WERI-Rb-1 (cell line): ENCODE data around the gene TRAPPC2.
A peak's percentile ranks its signal among the peaks of the same experiment; 100 is the strongest.

Source experiments
- DNase-seq: peaks from one replicate; pipeline ENCODE4 v3.0.0-alpha.2; 2020
- H3K27ac ChIP-seq: fragments of 250-450 bp; sonication (Bioruptor Pico); 2 replicates; pipeline ENCODE4 v1.5.1; 2020; ENCODE audit warnings: mild to moderate bottlenecking, moderate library complexity
- H3K27me3 ChIP-seq: fragments of 250-450 bp; sonication (Bioruptor Pico); 2 replicates; pipeline ENCODE4 v1.5.1; 2021; ENCODE audit warnings: mild to moderate bottlenecking, low read depth, moderate library complexity; ENCODE audit not compliant: insufficient read depth, severe bottlenecking
- H3K36me3 ChIP-seq: fragments of 250-450 bp; sonication (Bioruptor Pico); 2 replicates; pipeline ENCODE4 v1.5.1; 2020; ENCODE audit warnings: mild to moderate bottlenecking, moderate library complexity
- H3K4me3 ChIP-seq: 2 replicates; pipeline ENCODE4 v1.5.1; 2011; ENCODE audit warnings: low read depth, mild to moderate bottlenecking, control low read depth, low read length
- H3K9me3 ChIP-seq: fragments of 250-450 bp; sonication (Bioruptor Pico); 2 replicates; pipeline ENCODE4 v1.5.1; 2021; ENCODE audit warnings: mild to moderate bottlenecking, moderate library complexity; ENCODE audit not compliant: severe bottlenecking
- CTCF ChIP-seq: IDR thresholded peaks from 2 replicates; pipeline ENCODE4 v1.5.1; 2011; ENCODE audit warnings: low read depth, mild to moderate bottlenecking, control low read depth, inconsistent platforms, low read length

Gene TRAPPC2

GRCh38 chrX:13734278-13735172 is at the start of gene TRAPPC2, which contains the start of gene OFD1:
TRAPPC2 (minus strand) TSS chrX:13734620; CDS start chrX:13719963, 14,657 bp downstream.
OFD1 (plus strand) TSS chrX:13734748; CDS start chrX:13735072, 324 bp downstream.
- DNase-seq: peak; percentile 97

GRCh38 chrX:13780868-13781427 is 46.5 kb upstream of the TRAPPC2 start:
- no peak for TF ChIP-seq CTCF
- H3K27me3 ChIP-seq: peaks cover 8% of the 10 kb centered on the region
- H3K4me3 ChIP-seq: no peak overlapping the region
- peaks cover 2% of the 10 kb centered on the region for H3K36me3 ChIP-seq
- no peak overlapping the region for H3K27ac ChIP-seq
- H3K9me3 ChIP-seq: no peaks in the 10 kb centered on the region
- no peak for DNase-seq

More at GRCh38 chrX:13734278-13735172, at the start of gene TRAPPC2, which contains the start of gene OFD1:
- Histone ChIP-seq H3K27ac (peak within 1 kb of the TSS; percentile 89), H3K4me3 (peak within 1 kb of the TSS; percentile 79), H3K36me3 (peaks cover 38% of the 10 kb centered on the region), H3K27me3 (no peaks in the 10 kb centered on the region), H3K9me3 (no peaks in the 10 kb centered on the region)
- no peak for TF ChIP-seq CTCF

DNA sequence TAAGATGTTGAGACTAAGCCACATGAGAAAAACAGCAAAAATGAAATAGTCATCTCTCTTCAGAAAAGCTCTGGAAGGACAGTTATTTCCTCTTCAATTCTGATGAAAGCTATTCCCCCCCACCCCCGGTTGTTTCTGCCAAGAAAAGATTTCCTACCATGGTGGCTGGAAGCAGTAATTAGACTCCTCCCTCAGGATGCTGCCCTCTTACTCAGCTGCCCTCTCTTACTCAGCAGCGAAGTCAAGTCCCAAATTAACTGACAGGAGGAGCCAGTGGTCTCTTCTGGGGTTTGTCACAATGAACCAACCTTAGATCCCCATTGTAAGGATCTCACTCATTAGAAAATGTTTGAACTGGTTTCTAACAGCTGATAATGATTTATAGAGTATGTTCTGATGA is 44.5 kb upstream of the TRAPPC2 start:
- no peaks in the 10 kb centered on the region for H3K27me3 ChIP-seq
- H3K36me3 ChIP-seq: peaks cover 12% of the 10 kb centered on the region
- H3K27ac ChIP-seq: no peak overlapping the region
- H3K4me3 ChIP-seq: no peak overlapping the region
- H3K9me3 ChIP-seq: no peaks in the 10 kb centered on the region
- no peak for DNase-seq
- no peak for TF ChIP-seq CTCF

GRCh38 chrX:13776387-13776786 is 42.0 kb upstream of the TRAPPC2 start:
- Histone ChIP-seq H3K27me3 (no peaks in the 10 kb centered on the region), H3K36me3 (peaks cover 18% of the 10 kb centered on the region), H3K4me3 (no peak overlapping the region), H3K9me3 (no peaks in the 10 kb centered on the region), H3K27ac (no peak overlapping the region)
- TF ChIP-seq CTCF: no peak
- DNase-seq: no peak

GRCh38 chrX:13775837-13776236 is 41.4 kb upstream of the TRAPPC2 start:
- Histone ChIP-seq H3K27me3 (no peaks in the 10 kb centered on the region), H3K36me3 (peaks cover 19% of the 10 kb centered on the region), H3K4me3 (no peak overlapping the region), H3K9me3 (no peaks in the 10 kb centered on the region), H3K27ac (no peak overlapping the region)
- no peak for TF ChIP-seq CTCF
- no peak for DNase-seq
